ENCODE results near the gene DISP3.

- TF ChIP-seq SMC3 (IDR thresholded peaks at IDR 0.05; ENCODE audit: low read depth, low read length) (no peak), REST (IDR thresholded peaks at IDR 0.05; ENCODE audit: low read depth, low read length) (no peak)
Observed at GRCh38 chr1:11524465-11525150, 45.7 kb downstream of the DISP3 start.
